CD4-positive, alpha-beta T cell treated with Interleukin-2 at 100 ng/mL for 4 hours (primary cell): Measurements from ENCODE around the gene MAPK14.
"Not testable (repeated sequence)": the region's sequence is repeated elsewhere in the genome, so short reads cannot be mapped to it uniquely, and the experiment has no call there.

Source experiments
- DNase-seq: peaks from one replicate; pipeline ENCODE4 v3.0.0-alpha.2; 2020; ENCODE audit warnings: low spot score

The MAPK14 gene

DNA sequence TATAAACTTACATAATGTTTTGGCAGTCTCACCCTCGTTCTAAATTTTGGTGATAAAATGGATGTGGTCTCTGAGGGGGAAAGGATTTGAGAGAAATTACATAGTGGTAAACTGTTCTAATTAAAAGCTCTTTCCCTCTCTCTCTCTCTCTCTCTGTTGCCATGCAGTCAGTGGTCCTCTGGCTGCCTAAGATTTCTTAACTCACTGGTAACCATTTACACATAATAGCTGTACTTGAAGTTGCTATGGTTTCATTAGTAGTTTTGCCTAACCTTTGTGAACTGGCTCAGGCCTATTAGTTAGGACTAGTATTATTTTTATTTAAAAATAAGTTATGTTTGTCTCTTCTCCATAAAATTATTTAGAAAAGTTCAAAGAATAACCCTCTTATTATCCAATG is 42.0 kb downstream of the MAPK14 start:
- no peak for DNase-seq

DNA sequence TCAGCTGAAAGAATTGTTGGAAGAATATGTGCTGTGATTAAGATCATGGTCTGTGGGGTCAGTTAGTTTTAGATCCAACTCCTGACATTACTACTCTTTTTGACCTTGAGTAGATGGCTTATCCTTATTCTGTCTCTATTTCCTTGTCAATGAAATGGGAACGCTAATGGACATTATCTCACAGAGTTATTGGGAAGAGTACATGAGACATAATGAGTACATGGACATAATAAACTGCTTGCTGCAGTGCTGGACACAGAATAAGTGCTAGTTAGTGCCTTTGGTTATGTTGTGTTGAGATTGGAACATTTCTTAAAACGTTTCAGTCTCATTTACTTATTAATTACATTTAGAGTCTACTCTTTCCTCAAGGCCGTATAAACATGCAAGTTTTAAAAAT is 42.6 kb downstream of the MAPK14 start:
- DNase-seq = no peak

DNA sequence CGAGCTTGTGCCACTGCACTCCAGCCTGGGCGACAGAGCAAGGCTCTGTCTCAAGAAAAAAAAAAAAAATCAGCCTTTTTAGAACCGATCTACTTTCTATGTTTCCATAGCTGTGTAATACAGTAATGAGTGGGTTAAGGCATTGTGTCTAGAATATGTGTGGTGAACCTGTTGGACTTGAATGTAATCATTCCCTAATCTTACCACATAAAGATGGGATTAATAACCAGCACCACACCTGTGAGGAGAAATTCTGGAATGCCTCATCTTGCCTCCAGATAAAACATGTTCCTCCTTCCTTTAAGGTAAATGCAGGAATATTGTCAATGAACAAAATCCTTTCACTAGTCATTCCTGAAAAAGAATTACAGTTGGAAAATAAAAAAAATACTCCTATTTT is 43.7 kb downstream of the MAPK14 start:
- no peak for DNase-seq

DNA sequence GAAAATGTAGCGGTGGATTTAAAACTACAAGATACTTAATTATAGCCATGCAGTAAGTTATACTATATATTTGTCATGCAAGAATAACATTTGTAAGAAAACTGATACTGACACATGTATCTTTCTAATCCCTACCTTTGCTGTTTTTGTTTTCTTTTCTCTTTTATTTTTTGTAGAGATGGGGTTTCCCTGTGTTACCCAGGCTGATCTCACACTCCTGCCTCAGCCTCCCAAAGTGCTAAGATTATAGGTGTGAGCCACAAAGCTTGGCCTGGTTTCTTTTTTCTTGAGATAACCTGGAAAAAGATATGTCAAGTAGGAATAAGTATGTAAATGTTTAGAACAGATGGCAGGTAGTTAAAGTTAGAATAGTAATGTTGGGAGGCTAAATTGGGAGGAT is 44.1 kb downstream of the MAPK14 start:
- no peak for DNase-seq

GRCh38 chr6:36072681-36073080 is 45.1 kb downstream of the MAPK14 start:
- DNase-seq = no peak

GRCh38 chr6:36073587-36073986 is 46.0 kb downstream of the MAPK14 start:
- no peak for DNase-seq

DNA sequence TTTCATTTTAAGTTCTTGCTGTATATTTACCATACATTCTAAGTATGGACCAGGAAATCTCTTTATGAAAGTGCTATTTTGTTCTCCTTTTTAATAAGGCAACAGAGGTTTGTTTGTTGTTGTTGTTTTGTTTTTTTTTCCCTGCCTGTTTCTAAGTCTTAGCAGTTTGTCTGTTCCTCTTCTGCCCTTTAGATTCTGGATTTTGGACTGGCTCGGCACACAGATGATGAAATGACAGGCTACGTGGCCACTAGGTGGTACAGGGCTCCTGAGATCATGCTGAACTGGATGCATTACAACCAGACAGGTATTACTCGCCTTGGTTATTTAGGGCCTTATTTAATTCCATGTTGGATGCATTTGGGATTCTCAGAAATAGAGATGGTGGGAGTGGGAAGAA is 48.0 kb downstream of the MAPK14 start:
- DNase-seq = peak; percentile 12

DNA sequence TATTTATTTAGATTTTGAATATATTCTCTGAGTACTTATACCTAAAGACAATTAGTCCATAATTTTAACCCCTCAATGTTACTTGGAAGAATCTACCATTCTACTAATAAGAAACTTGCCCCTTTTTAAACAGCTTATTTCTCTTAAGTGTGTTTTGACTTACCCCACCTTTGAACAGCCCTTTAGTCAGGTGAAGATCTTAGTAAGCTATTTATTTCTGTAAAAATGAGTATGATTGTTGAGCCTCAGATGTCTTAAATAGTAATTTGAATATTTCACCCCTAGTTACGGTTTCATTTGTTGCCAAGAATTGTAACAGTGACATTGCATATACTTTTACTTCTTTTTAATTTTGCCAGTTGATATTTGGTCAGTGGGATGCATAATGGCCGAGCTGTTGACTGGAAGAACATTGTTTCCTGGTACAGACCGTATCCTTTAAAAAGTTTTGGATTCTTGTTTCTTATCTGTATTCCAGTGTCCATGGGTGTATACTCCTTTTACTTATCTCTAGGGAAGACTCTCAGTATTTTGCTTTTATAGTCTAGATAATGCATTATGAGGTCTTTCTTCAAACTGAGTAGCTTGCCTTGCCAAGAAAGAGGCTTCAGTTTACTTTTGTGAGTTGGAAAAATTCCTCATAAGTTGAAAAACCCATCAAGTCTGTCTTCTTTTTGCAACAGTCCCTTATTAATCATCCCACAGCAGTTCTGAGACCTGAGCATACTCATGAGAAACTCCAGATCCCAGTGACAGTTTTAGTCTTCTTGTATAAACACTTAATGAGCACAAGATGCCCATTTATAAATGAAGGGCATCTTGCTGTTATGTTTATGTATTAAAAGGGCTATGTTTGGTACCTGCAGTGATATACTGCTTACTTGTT is 48.8 kb downstream of the MAPK14 start:
- no peak for DNase-seq

GRCh38 chr6:36078159-36078558 is 50.6 kb downstream of the MAPK14 start:
- no peak for DNase-seq

DNA sequence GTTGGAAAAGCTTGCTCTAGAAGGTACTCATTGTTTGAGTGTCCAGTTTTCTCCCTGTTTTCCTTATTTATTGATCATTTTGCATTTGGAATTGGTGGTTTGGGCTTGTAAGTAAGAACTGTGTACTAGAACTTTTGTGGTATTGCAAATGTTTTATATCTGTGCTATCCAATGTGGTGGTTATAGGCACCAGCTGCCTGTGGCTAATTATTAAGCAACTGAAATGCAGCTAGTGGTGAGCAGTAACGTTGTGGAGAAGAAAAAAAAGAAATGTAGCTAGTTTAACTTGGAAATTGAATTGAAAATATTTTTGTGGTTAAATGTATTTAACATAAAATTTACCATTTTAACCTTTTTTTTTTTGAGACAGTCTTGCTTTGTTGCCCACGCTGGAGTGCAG is 52.0 kb downstream of the MAPK14 start:
- no peak for DNase-seq

DNA sequence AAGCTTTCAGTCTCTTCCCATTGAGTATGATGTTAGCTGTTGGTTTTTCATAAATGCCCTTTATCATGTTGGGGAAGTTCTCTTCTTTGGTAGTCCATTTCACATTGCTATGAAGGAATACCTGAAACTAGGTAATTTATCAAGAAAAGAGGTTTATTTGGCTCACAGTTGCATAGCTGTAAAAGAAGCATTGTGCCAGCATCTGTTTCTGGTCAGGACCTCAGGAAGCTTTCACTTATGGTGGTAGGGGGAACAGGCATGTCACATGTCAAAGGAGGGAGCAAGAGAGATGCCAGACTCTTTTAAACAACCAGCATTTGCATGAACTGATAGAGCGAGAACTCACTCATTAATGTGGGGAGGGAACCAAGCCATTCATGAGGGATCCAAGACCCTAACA is 54.7 kb downstream of the MAPK14 start:
- DNase-seq = no peak

- no peak for DNase-seq
Measured at GRCh38 chr6:36083446-36083845, 55.8 kb downstream of the MAPK14 start.

- DNase-seq = not testable (repeated sequence)
Measured at GRCh38 chr6:36088204-36088603, 60.6 kb downstream of the MAPK14 start.

GRCh38 chr6:36089048-36089447 is 61.4 kb downstream of the MAPK14 start:
- no peak for DNase-seq

DNA sequence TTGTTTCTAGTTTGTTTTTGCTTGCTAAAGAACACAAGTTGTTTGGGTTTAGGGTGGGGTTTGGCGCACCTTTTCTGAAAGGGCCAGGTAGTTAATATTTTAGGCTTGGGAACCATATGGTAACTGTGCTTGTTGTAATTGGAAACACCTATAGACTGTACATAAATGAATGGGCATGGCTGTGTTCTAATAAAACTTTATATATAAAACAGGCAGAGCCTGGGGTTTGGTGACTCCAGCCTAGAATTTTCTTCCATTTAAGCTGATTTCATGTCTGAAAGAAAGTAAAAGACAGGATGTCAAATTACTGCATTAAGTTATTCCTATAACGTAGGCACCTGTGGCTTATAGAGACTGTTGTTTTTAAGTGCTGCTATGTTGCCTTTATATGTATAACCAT is 66.6 kb downstream of the MAPK14 start:
- no peak for DNase-seq

GRCh38 chr6:36094753-36095496 is 67.3 kb downstream of the MAPK14 start:
- peak; percentile 81 for DNase-seq

DNA sequence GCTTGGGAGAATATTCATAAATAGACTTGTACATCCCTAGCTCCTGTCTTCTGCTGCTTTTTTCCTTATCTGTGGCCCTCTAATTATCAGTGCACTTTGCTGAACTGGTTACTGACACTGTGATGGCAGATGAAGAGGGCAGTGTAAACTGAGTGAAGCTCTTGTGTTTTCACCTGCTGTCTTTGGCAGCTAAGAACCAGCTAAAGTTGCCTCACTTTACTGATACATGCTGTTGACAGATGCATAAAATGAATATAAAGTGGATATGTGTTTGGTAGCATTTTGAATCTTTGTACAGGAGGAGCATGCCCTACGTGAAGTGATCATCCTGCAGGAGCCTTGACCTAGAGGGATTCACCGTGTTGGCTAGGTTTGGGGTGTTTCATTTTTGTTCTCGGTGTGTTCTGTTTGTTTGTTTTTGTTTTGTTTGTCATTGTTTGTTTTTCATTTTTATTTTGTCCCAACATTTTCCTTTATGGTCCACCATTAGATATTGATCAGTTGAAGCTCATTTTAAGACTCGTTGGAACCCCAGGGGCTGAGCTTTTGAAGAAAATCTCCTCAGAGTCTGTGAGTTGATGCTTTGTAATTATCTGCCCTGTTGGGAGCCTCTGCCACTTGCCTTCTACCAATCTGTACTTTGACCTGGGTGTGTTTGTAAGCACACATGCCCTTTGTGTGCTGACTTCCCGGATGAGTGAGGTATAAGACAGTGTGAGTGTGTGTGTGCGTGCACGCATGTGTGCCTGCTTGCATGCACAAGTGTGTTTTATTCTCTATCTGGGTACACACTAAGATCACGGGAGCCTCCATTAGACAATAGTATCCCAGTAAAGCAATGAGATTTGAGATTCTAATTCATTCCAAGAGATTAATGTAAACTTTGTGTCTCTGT is 68.1 kb downstream of the MAPK14 start:
- no peak for DNase-seq

DNA sequence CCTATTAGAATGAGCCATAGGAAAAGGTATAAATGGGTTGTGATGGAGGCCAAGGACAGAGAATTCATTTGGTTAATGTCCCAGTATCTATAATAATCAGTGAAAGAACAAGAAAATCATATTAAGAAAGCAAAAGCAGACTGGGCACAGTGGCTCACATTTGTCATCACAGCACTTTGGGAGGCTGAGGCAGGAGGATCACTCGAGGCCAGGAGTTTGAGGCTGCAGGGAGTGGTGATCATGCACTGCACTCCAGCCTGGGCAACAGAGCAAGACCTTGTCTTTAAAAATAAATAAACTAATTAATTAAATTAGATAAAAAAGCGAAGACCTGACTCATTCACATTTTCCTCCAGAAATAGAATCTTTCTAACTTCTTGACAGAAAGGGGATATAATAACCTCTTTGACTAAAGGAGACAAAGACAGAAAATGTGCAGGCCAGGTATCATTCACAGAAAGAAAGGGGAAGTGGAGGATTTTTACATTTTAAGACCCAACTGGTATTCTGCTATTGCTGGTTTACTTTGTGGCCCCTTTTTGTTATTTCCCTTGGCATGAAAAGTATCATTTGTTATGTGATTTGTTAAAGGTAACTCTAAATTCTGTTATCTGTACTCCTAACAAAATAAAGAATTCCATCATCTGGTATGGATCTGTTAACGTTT is 70.8 kb downstream of the MAPK14 start:
- no peak for DNase-seq

- DNase-seq = peak; percentile 21
Measured at GRCh38 chr6:36098920-36099647, 71.5 kb downstream of the MAPK14 start.

DNA sequence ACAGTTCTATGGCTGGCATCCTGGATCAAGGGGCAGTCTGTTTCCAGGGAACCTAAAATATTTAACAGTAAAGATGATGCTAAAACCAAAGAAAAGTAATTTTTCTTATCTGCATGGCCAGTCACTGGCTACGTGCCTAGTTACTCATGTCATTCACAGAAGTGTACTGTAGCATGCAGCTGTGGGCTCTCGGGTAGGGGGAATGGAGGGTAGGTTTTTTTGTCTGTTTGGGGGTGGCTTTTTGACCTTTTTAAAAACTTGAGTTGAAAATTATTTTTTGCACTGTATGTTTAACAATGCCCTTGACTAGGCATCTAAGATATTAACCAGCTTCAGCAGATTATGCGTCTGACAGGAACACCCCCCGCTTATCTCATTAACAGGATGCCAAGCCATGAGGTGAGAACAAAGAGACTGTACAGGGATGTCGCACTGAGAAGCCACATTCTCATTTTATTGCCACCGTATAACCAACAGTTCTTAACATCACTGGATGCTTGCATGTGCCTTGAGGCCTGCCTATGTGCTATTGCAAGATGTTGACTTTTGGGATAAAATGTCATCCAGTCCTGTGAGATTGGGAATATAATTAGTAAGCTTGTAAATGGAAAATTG is 72.4 kb downstream of the MAPK14 start:
- DNase-seq = peak; percentile 66

DNA sequence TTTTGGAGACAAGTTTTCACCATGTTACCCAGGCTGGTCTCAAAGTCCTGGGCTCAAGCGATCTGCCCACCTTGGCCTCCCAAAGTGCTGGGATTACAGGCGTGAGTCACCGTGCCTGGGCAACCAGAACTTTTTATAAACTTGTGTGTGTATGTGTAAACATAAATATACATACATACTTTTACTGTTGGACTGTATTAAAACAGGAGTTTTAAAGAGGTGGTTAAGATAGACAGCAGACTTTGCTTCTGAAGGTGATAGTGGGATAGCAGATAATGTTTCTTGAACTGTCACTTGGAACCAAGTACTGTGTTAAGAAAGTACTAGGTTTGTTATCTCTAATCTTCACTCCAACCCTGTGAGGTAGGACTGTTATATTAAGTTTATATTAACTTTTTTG is 74.1 kb downstream of the MAPK14 start:
- DNase-seq = no peak
